Ovary (tissue), 9 donors: ENCODE measurements around the gene CCNQ. TPM values are rescaled to one million over a fixed set of nuclear protein-coding genes. Genes with fewer than 3 reads are reported as not detected.

Experiments
- DNase-seq, 5 donors: peaks; one replicate each; pipeline ENCODE4 v3.0.0-alpha.2; 2019 to 2020
- H3K27ac ChIP-seq, 2 donors: fragments of 200-600 bp; one replicate each; pipeline versions ENCODE4 v1.5.1 to v1.8.0; 2019 to 2022
- H3K27me3 ChIP-seq: fragments of 200-600 bp; one replicate; pipeline ENCODE4 v1.8.0; 2022
- H3K36me3 ChIP-seq: fragments of 200-600 bp; sonication (generic); one replicate; pipeline ENCODE4 v1.5.1; 2019
- H3K4me1 ChIP-seq: one replicate; pipeline ENCODE4 v1.8.1; 2013; ENCODE audit warnings: mild to moderate bottlenecking, moderate library complexity; ENCODE audit not compliant: insufficient read depth
- H3K4me3 ChIP-seq: fragments of 200-600 bp; sonication (generic); one replicate; pipeline ENCODE4 v1.5.1; 2017
- H3K9me3 ChIP-seq, 2 donors: fragments of 200-600 bp in 1 of 2; sonication (generic) in 1 of 2; one replicate each; pipeline versions ENCODE4 v1.5.1 to v1.8.1; 2013 to 2019; ENCODE audit warnings: mild to moderate bottlenecking in 1 of 2, moderate library complexity in 1 of 2
- CTCF ChIP-seq, 3 donors: fragments of 450-650 bp in 2 of 3; fragments of 200-600 bp in 1 of 3; IDR thresholded peaks; one replicate each; pipeline versions ENCODE4 v1.5.1 to v1.8.0; 2016 to 2022; ENCODE audit warnings: antibody characterized with exemption in 3 of 3, mild to moderate bottlenecking in 1 of 3
- EP300 ChIP-seq: sonication (generic); formaldehyde crosslinking; IDR thresholded peaks from one replicate; pipeline ENCODE4 v1.6.1; 2017; ENCODE audit warnings: antibody characterized with exemption
- POLR2A ChIP-seq: fragments of 450-650 bp; IDR thresholded peaks from one replicate; pipeline ENCODE4 v1.6.1; 2017; ENCODE audit warnings: antibody characterized with exemption, mild to moderate bottlenecking, moderate library complexity
- WGBS, 3 donors: extraction: QIAGEN DNeasy Blood & Tissue Kit in 1 of 3; methylation state at CpG; one replicate each; pipeline versions ENCODE4 v1.1.5 to v1.1.7; 2013 to 2017; 5-methylcytosine and 5-hydroxymethylcytosine counted together
- intact Hi-C, 4 donors: fragments of 100-400 bp; cut with DNase I; formaldehyde crosslinking; loops; one replicate each; pipeline versions ENCODE4 v1.11.0 to v1.15.1; 2022 to 2023
- polyA plus RNA-seq, 2 donors: library from polyadenylated mRNA; stranded (reverse); fragments of 200-250 nt in 1 of 2; fragments of 350-450 nt in 1 of 2; fragmentation: Illumina TruSeq in 1 of 2; extraction: RNeasy Lipid Tissue Mini Kit (QIAGEN cat#74804) in 1 of 2; gene quantifications; one replicate each; pipeline ENCODE4 v1.2.3, GENCODE V29; 2013 to 2014
- total RNA-seq, 7 donors: library from RNA; depleted of rRNA in 2 of 7; stranded (reverse); fragments of >200 nt in 2 of 7; fragmentation: NEBNext Ultra II Directional in 3 of 7; extraction: Animal tissue kit (Norgen Biotek cat#: 25700) in 3 of 7; gene quantifications; one replicate each; pipeline versions ENCODE4 v1.1.0 to v1.2.4, GENCODE V29; 2016 to 2023
- donor health status: DM: no; HTN: no; CAD: no; lungs with moderate emphysema.
- donor health status: DM: no; HTN: no; CAD: no.
- donor health status: Bipolar disorder and iron deficiency.
- donor health status: DM: yes; HTN: yes; CAD: no.
- donor health status: DM: no; HTN: no; CAD: no.
- donor health status: DM: yes; HTN: yes; CAD: no.

Gene CCNQ
- total and polyA plus RNA-seq, 9 donors: 15.5 to 23.8 (median 19.3) TPM

GRCh38 chrX:153554519-153555167, 44.3 kb downstream of the CCNQ start:
- no peaks in the 10 kb centered on the region for H3K36me3 ChIP-seq
- H3K4me1 ChIP-seq: no peaks in the 10 kb centered on the region
- TF ChIP-seq CTCF (IDR thresholded peaks at IDR 0.05) (peak in 2 of 3 donors; percentile 23 to 41), EP300 (no peak), POLR2A (no peak)
- WGBS, 3 donors: 38 to 50% (median 45%) methylated on average over 17 of the region's 17 CpGs
- peak; percentile 48 to 77 (median 60) for DNase-seq
- no peaks in the 10 kb centered on the region for H3K9me3 ChIP-seq
- intact Hi-C loops: loop anchor here in 2 of 4 donors (5.0 to 10.0 kb wide), 2 partner anchors 110 to 113 kb away; no protein-coding TSS in a partner anchor
- H3K4me3 ChIP-seq: no peak overlapping the region
- H3K27ac ChIP-seq: no peak overlapping the region
- no peaks in the 10 kb centered on the region for H3K27me3 ChIP-seq

DNA sequence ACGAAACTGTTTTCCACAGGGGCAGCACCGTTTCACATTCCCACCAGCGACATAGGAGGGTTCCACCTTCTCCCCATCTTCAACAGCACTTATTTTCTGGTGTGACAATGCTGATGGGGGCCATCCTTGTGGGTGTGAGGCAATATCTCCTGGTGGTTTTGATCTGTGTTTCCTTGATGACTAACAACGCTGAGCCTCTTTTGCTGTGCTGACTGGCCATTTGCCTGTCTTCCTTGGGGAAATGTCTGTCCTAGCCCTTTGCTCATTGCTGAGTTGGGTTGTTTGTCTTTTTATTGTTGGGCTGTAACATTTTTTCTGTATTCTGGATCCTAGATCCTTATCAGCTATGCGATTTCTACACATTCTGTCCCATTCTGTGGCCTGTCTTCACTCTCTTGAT, 47.8 kb downstream of the CCNQ start:
- intact Hi-C loops: loop anchor here in 2 of 4 donors (5.0 to 10.0 kb wide), 2 partner anchors 114 to 116 kb away; no protein-coding TSS in a partner anchor
- H3K4me3 ChIP-seq: no peak overlapping the region

DNA sequence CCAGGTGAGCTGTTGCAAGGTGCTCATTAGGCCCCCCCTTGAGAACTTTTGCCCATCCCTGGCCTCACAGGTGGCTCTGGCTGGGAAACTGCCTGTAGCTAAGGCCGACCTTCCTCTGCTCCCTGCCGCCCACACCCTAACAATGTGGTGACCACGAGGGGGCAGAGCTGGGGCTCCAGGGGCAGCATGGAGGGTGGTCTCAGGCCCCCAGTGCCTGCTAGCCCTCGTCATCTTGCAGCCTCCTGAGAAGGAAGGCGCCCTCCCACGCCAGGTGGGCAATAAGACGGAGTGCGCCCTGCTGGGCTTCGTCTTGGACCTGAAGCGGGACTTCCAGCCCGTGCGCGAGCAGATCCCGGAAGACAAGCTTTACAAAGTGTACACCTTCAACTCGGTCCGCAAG, 49.1 kb downstream of the CCNQ start:
- Histone ChIP-seq H3K4me1 (no peaks in the 10 kb centered on the region), H3K27ac (no peak overlapping the region), H3K9me3 (no peaks in the 10 kb centered on the region), H3K4me3 (no peak overlapping the region), H3K36me3 (no peaks in the 10 kb centered on the region), H3K27me3 (no peaks in the 10 kb centered on the region)
- intact Hi-C loops: loop anchor here in 3 of 4 donors (5.0 to 10.0 kb wide), 5 partner anchors 55 to 405 kb away; no protein-coding TSS in a partner anchor
- TF ChIP-seq EP300 (no peak), CTCF (IDR thresholded peaks at IDR 0.05) (no peak), POLR2A (no peak)
- DNase-seq: no peak
- 79 to 87% (median 82%) methylated on average over 16 of the region's 16 CpGs for WGBS, 3 donors

More for the DNA sequence above, 47.8 kb downstream of the CCNQ start:
- H3K27me3 ChIP-seq: no peaks in the 10 kb centered on the region
- TF ChIP-seq CTCF (IDR thresholded peaks at IDR 0.05): no peak
- no peak for TF ChIP-seq POLR2A
- no peak for TF ChIP-seq EP300
- H3K4me1 ChIP-seq: no peaks in the 10 kb centered on the region
- WGBS, 3 donors: 75 to 78% (median 77%) methylated on average over 5 of the region's 5 CpGs
- H3K9me3 ChIP-seq: no peaks in the 10 kb centered on the region
- no peak for DNase-seq
- no peaks in the 10 kb centered on the region for H3K36me3 ChIP-seq
- no peak overlapping the region for H3K27ac ChIP-seq

GRCh38 chrX:153549231-153549630, 49.7 kb downstream of the CCNQ start:
- no peak for TF ChIP-seq EP300
- no peak for TF ChIP-seq CTCF (IDR thresholded peaks at IDR 0.05)
- no peak for TF ChIP-seq POLR2A
- Histone ChIP-seq H3K36me3 (no peaks in the 10 kb centered on the region), H3K27ac (no peak overlapping the region), H3K27me3 (no peaks in the 10 kb centered on the region), H3K4me1 (no peaks in the 10 kb centered on the region), H3K9me3 (no peaks in the 10 kb centered on the region), H3K4me3 (no peak overlapping the region)
- no peak for DNase-seq
- intact Hi-C loops: loop anchor here in 2 of 4 donors (10.0 kb wide), 4 partner anchors 56 to 406 kb away; no protein-coding TSS in a partner anchor
- WGBS, 3 donors: 88 to 91% (median 88%) methylated on average over 17 of the region's 17 CpGs
